NCI-H526 treated with DMSO at 0.1 percent for 48 hours (cell line): ENCODE measurements around the gene DCAF11.

Source experiments
- DNase-seq: peaks from one replicate; lab custom pipeline; 2025; lab: John Stamatoyannopoulos, UW

The DCAF11 gene

GRCh38 chr14:24160850-24161804, 46.5 kb downstream of the DCAF11 start, which contains the start of gene IRF9:
Gene IRF9, plus strand, starts transcription at chr14:24161265. Its CDS starts 880 bp downstream, at chr14:24162145.
- peak; percentile 74 for DNase-seq

- DNase-seq: no peak
These were observed 47.5 kb downstream of the DCAF11 start for GRCh38 chr14:24162093-24162492.

GRCh38 chr14:24164518-24164991, 50.0 kb downstream of the DCAF11 start:
- DNase-seq: no peak

- DNase-seq: no peak
These were observed 51.2 kb downstream of the DCAF11 start for GRCh38 chr14:24165785-24166184.

GRCh38 chr14:24167469-24168114, 53.0 kb downstream of the DCAF11 start:
- DNase-seq: no peak

- peak; percentile 97 for DNase-seq
These were observed 57.1 kb downstream of the DCAF11 start, which contains the start of gene REC8 for GRCh38 chr14:24171422-24172260. Gene REC8, plus strand, starts transcription at chr14:24172080. Its CDS starts 473 bp downstream, at chr14:24172553.

- DNase-seq: no peak
These were observed 57.8 kb downstream of the DCAF11 start for GRCh38 chr14:24172261-24172860.

- no peak for DNase-seq
These were observed 58.3 kb downstream of the DCAF11 start for GRCh38 chr14:24172871-24173281.
